Ovary (tissue), 9 donors: ENCODE results near the gene SH3PXD2B. TPM values are rescaled to one million over a fixed set of nuclear protein-coding genes. Genes with fewer than 3 reads are reported as not detected.

Experiments used
- DNase-seq, 5 donors: peaks; one replicate each; pipeline ENCODE4 v3.0.0-alpha.2; 2019 to 2020
- H3K27ac ChIP-seq, 2 donors: fragments of 200-600 bp; one replicate each; pipeline versions ENCODE4 v1.5.1 to v1.8.0; 2019 to 2022
- H3K27me3 ChIP-seq: fragments of 200-600 bp; one replicate; pipeline ENCODE4 v1.8.0; 2022
- H3K36me3 ChIP-seq: fragments of 200-600 bp; sonication (generic); one replicate; pipeline ENCODE4 v1.5.1; 2019
- H3K4me1 ChIP-seq: one replicate; pipeline ENCODE4 v1.8.1; 2013; ENCODE audit warnings: mild to moderate bottlenecking, moderate library complexity; ENCODE audit not compliant: insufficient read depth
- H3K4me3 ChIP-seq: fragments of 200-600 bp; sonication (generic); one replicate; pipeline ENCODE4 v1.5.1; 2017
- H3K9me3 ChIP-seq, 2 donors: fragments of 200-600 bp in 1 of 2; sonication (generic) in 1 of 2; one replicate each; pipeline versions ENCODE4 v1.5.1 to v1.8.1; 2013 to 2019; ENCODE audit warnings: mild to moderate bottlenecking in 1 of 2, moderate library complexity in 1 of 2
- CTCF ChIP-seq, 3 donors: fragments of 450-650 bp in 2 of 3; fragments of 200-600 bp in 1 of 3; IDR thresholded peaks; one replicate each; pipeline versions ENCODE4 v1.5.1 to v1.8.0; 2016 to 2022; ENCODE audit warnings: antibody characterized with exemption in 3 of 3, mild to moderate bottlenecking in 1 of 3
- EP300 ChIP-seq: sonication (generic); formaldehyde crosslinking; IDR thresholded peaks from one replicate; pipeline ENCODE4 v1.6.1; 2017; ENCODE audit warnings: antibody characterized with exemption
- POLR2A ChIP-seq: fragments of 450-650 bp; IDR thresholded peaks from one replicate; pipeline ENCODE4 v1.6.1; 2017; ENCODE audit warnings: antibody characterized with exemption, mild to moderate bottlenecking, moderate library complexity
- WGBS, 3 donors: extraction: QIAGEN DNeasy Blood & Tissue Kit in 1 of 3; methylation state at CpG; one replicate each; pipeline versions ENCODE4 v1.1.5 to v1.1.7; 2013 to 2017; 5-methylcytosine and 5-hydroxymethylcytosine counted together
- intact Hi-C, 4 donors: fragments of 100-400 bp; cut with DNase I; formaldehyde crosslinking; loops; one replicate each; pipeline versions ENCODE4 v1.11.0 to v1.15.1; 2022 to 2023
- polyA plus RNA-seq, 2 donors: library from polyadenylated mRNA; stranded (reverse); fragments of 200-250 nt in 1 of 2; fragments of 350-450 nt in 1 of 2; fragmentation: Illumina TruSeq in 1 of 2; extraction: RNeasy Lipid Tissue Mini Kit (QIAGEN cat#74804) in 1 of 2; gene quantifications; one replicate each; pipeline ENCODE4 v1.2.3, GENCODE V29; 2013 to 2014
- total RNA-seq, 7 donors: library from RNA; depleted of rRNA in 2 of 7; stranded (reverse); fragments of >200 nt in 2 of 7; fragmentation: NEBNext Ultra II Directional in 3 of 7; extraction: Animal tissue kit (Norgen Biotek cat#: 25700) in 3 of 7; gene quantifications; one replicate each; pipeline versions ENCODE4 v1.1.0 to v1.2.4, GENCODE V29; 2016 to 2023
- donor health status: DM: no; HTN: no; CAD: no; lungs with moderate emphysema.
- donor health status: DM: no; HTN: no; CAD: no.
- donor health status: Bipolar disorder and iron deficiency.
- donor health status: DM: yes; HTN: yes; CAD: no.
- donor health status: DM: no; HTN: no; CAD: no.
- donor health status: DM: yes; HTN: yes; CAD: no.

SH3PXD2B gene
- total and polyA plus RNA-seq, 9 donors: 13.0 to 71.8 (median 49.9) TPM

- H3K9me3 ChIP-seq: no peaks in the 10 kb centered on the region
- no peak overlapping the region for H3K27ac ChIP-seq
- no peaks in the 10 kb centered on the region for H3K27me3 ChIP-seq
- no peak overlapping the region for H3K4me3 ChIP-seq
- TF ChIP-seq CTCF (IDR thresholded peaks at IDR 0.05) (no peak), POLR2A (no peak), EP300 (no peak)
- H3K36me3 ChIP-seq: no peaks in the 10 kb centered on the region
- peak in 2 of 5 donors; percentile 10 to 19 for DNase-seq
- H3K4me1 ChIP-seq: peaks cover 14% of the 10 kb centered on the region
- 90 to 94% (median 94%) methylated on average over 14 of the region's 14 CpGs for WGBS, 3 donors
- intact Hi-C loops: no loop called here
Observed at GRCh38 chr5:172492097-172492840, 37.9 kb upstream of the SH3PXD2B start.

- TF ChIP-seq CTCF (IDR thresholded peaks at IDR 0.05): no peak
- no peak for TF ChIP-seq POLR2A
- no peak for TF ChIP-seq EP300
- Histone ChIP-seq H3K27me3 (no peaks in the 10 kb centered on the region), H3K27ac (no peak overlapping the region), H3K4me3 (no peak overlapping the region), H3K9me3 (no peaks in the 10 kb centered on the region), H3K4me1 (peaks cover 7% of the 10 kb centered on the region), H3K36me3 (no peaks in the 10 kb centered on the region)
- intact Hi-C loops: no loop called here
- 73 to 92% (median 92%) methylated on average over 8 of the region's 8 CpGs for WGBS, 3 donors
- peak in 1 of 5 donors; percentile 18 for DNase-seq
Observed at GRCh38 chr5:172491481-172491880, 37.2 kb upstream of the SH3PXD2B start.

GRCh38 chr5:172490514-172491461, 36.5 kb upstream of the SH3PXD2B start:
- intact Hi-C loops: no loop called here
- H3K9me3 ChIP-seq: no peaks in the 10 kb centered on the region
- 81 to 87% (median 86%) methylated on average over 12 of the region's 12 CpGs for WGBS, 3 donors

More at GRCh38 chr5:172490514-172491461, 36.5 kb upstream of the SH3PXD2B start:
- peaks cover 7% of the 10 kb centered on the region for H3K4me1 ChIP-seq
- DNase-seq: peak in 3 of 5 donors; percentile 6 to 31 (median 17)
- H3K36me3 ChIP-seq: no peaks in the 10 kb centered on the region
- H3K4me3 ChIP-seq: no peak overlapping the region
- TF ChIP-seq EP300 (no peak), CTCF (IDR thresholded peaks at IDR 0.05) (no peak), POLR2A (no peak)
- H3K27me3 ChIP-seq: no peaks in the 10 kb centered on the region
- H3K27ac ChIP-seq: no peak overlapping the region
